HG03520 (cell line): ENCODE data around the gene HOXA13.

Source experiments
- ATAC-seq: cut with Tn5 transposase; IDR thresholded peaks from one replicate; pipeline ENCODE4 v1.9.1; 2021; ENCODE audit warnings: mild to moderate bottlenecking, moderate library complexity; ENCODE audit not compliant: unreplicated experiment

Gene HOXA13

DNA sequence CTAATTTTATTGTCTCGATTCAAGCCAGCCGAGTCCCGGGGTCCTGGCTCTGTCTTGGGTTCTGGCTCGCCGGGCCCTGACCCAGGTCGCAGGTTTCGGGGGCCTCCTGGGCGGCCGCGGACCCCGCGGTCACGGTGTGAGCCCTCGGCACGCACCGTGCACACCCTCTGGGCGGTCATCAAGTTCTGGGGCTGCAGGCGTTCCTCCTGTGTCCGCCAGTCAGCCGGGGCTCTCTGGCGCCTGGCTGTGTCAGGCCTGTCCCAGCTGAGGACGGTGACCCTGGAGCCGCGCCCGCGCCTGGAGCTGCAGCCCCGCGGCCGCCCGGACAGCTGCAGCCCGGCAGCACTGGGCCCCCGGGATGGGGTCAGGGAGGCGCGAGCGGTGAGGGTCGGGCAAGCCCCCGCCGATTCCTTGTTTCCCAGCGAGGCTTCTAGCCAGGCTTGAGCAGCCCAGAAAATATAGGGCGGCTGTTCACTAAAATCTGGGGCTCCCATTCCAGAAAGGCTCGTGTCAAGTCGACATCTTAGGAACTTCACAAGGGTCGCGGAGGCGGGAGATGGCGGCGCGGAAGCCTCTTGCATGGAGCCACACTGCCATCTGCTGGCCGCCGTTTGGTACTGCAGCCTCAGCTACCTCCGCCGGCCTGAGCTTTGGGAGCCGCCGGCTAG is 39.2 kb downstream of the HOXA13 start:
- no peak for ATAC-seq

DNA sequence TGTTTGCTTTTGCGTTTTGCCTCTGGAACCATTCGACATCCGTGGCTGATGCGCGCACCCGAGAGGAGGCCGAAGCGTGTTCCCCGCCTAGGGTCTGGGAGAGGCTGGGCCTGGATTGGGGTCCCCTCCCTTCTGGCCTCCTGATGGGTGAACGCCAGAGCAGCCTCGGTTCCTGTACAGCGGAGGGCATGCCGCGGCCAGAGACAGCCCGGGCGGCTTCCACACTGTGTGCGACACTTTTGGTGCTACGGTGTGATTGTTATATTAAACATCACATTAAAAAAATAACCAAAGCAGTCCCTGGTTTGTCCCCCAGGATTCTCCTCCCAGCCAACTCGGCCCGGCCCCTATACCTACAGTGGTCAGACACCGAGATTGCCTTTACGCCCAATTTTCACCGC is 39.7 kb downstream of the HOXA13 start:
- no peak for ATAC-seq

DNA sequence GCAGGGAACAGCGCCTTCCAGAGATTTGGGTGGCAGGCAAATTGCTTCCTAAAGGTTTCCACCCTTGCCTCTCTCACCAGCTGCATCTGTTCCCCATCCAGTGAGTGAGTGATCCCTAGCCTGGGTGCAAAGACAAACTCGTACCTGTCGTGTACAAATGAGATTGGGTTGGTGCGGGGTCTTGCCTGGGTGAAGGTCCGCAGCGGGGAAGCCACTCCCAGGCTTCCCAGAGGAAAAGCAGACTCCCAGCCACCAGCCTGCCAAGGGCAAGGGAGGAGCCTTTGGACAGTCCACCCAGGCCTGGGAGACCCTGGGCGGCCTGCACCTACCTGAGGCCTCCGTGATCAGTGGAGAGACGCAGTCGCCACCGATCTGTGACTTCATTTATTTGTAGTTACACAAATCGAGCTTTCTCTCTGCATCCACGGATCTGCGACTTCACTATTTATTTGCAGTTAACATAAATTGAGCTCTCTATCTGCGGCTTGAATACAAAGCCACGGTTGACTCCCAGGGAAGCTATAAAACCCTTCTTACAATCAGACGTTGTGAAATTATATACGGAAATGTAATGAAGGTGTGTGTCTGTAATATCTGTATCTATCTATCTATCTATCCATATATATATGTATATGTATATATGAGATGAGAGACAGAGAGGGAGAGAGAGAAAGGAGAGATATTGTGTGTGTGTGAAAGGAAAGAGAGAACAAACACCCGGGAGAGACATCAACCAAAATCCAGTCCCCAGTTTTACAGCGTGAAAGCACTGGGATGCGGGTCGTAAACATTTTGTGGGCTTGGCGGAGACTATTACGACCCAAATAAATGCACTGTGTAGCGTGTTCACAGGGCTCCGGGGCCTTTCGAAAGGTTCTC is 40.4 kb downstream of the HOXA13 start:
- ATAC-seq: no peak

DNA sequence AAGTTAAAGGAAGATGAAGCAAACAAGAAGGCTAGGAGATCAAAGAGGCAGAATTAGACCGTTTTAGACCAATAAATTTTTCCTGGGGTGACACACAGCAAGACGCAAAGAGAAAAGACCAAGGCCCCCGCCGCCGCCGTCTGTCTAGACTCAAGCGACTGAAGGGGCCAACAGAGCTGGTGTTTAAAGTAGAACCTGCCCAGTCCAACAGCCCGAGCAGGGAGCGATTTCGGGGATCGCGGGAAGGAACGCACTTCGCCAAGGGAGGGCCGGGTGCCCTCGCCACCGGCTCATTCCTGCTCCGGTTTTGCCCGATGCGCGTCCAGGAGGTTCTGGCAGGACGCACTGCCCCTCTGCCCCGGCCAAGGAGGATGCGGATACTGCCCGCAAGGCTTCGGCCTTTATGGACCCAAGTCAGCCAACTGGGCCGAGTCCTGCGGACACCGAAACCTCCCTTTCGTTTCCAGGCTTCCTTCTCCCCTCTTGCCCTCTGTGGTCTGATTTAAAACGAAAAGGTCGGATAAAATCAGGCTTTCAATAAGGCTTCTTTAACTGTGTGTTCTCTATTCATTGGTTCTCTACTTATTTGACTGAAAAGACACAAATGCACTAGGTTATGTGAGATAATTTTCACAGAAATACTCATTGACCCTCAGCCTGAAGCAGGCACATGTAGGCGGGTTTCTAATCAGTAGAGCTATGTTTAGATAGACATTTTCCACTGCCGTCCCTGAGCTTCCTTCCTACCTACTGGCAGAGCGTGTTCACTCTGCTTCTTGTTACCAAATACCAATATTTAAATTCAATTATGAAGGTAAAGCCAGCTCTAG is 41.2 kb downstream of the HOXA13 start:
- no peak for ATAC-seq

DNA sequence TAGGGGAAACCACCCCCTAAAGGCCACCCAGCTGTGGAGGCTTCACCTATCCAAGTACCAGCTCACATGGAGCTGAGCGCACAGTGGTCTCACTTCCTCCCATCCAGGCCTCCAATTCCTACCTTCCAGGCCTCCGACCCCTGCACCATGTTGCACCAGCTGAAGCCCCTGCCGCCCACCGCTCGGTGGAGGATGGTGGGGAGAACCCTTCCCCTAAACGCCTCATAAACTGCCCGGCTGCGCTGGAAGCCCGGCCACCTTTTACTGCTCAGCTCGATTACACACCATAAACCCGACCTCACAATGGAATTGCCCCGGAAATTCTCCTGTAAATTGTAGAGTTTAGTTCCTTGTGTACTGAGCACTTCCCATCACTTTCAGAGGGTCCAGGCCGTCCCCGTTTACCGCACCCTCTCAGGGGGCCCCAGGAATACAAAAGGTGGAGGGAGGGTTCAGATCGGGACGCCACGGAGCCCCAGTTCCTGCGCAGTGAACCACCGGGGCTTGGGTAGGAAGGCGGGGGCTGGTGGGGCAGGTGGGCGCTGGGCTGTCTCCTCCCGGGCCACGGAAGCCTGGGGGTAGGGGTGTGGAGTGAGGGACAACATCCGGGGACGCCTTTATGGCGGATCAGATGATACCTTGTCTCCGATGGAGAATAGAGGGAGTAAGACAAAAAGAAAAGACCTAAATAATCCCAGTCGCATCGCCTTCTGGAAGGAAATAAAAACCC is 42.0 kb downstream of the HOXA13 start:
- no peak for ATAC-seq

DNA sequence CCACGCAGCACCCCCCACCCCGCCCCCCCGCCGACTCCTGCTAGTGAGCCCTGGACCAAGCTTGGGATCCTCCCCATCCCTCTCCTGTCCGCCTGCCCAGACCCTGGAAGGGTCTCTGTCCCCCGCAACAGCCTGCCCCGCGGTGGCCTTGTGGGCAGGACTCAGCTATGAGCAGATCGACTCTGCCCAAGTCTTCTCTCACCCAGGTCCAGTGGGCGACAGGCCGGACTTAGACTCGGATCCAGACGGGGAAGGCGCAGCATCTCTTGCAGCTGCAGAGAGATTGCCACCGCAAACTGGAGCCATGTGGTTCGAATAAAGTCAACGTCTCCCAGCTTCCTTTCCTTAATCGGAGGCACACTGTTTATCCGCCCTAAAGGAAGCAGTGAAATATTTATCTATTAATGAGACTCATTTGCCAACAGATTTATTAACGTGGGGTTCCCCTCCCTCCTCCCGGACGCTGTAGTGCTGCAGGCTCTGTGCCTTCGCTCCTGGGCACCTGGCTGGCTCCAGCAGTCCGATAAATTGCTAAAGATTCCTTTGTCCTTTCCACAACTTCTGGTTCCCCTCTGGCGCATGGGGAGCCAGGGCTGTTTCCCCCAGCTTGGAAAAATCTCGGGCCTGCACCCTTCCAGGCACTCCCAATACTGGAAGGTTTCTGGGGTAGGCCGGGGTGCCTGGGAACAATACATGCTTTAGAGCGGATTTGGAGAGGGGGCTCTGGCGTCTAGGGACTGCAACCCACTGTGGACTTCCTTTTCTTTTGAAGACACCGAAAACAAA is 42.8 kb downstream of the HOXA13 start:
- ATAC-seq: no peak

DNA sequence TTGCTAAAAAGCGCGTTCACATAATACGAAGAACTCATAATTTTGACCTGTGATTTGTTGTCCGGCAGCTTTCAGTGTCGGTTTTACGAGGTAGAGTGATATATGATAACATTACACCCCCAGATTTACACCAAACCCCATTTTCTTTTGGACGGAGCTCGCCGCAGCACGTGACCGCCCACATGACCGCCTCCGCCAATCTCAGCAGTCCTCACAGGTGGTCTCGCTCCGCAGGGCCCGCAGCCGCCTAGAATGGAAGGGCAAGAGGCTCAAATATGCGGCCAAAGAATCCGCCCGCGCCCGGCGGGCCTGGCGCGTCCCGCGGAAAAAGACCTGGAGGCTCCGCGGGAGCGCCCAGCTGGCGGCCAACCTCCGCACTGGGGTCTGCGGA is 43.4 kb downstream of the HOXA13 start, which contains the start of gene HOXA7:
Gene HOXA7, minus strand, starts transcription at position 168 of the 391 bp plus-strand sequence. Its CDS starts 130 bp downstream, at position 38.
- ATAC-seq: no peak

DNA sequence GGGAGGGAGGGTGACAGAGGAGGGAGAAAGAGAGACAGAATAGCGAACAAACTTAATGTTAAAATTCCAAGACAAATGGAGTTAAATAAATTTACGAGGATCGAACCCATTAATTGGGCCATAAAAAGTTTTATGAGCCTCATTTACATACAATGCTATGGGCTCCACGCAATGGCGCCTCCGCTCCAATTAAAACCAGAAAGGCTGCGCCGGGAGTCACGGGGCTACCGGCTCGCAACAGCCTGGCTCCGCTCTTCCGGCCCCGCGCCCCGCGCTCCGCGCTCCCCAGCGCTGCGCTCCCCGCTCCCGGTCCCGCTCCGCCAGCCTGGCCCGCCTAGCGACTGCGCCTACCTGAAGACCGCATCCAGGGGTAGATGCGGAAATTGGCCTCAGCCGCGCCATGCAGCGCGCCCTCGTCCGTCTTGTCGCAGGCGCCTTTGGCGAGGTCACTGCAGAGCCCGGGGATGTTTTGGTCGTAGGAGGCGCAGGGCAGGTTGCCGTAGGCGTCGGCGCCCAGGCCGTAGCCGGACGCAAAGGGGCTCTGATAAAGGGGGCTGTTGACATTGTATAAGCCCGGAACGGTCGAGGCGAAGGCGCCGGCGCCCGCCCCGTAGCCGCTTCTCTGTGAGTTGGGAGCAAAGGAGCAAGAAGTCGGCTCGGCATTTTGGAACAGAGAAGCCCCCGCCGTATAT is 43.9 kb downstream of the HOXA13 start:
- ATAC-seq: no peak

DNA sequence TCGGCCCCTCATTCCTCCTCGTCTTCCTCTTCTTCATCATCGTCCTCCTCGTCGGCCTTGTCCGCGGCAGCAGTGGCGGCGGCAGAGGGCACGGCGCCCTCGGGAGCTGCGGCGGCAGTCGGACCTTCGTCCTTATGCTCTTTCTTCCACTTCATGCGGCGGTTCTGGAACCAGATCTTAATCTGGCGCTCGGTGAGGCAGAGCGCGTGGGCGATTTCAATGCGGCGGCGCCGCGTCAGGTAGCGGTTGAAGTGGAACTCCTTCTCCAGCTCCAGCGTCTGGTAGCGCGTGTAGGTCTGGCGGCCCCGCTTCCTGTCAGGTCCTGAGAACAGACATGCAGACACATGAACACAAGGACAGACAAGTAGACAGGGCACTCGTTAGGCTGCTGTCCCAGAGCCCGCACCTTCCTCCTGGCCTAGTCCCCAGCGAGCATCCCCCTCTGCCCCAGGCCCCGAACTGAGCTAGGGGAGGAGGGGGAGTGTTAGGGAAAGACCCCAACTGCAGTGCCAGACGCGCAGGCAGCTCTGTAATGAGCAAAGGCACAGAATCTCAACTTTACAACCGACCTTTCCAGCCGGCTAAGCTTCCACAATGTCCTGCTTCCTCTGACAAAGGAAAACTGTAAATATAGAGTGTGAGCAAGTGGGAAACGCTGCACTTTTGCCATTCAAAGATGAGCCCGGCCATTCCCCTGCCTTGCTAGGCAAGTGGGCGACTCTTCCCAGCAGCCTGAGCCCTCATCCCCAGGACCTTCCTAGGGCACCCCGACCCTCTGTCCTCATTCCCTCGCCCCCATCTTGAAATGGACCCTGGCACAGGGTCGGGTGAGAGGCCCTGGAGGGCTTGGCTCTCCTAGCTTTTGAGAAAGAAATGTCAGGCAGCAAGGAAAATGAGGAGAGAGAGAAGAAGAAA is 44.7 kb downstream of the HOXA13 start:
- no peak for ATAC-seq

DNA sequence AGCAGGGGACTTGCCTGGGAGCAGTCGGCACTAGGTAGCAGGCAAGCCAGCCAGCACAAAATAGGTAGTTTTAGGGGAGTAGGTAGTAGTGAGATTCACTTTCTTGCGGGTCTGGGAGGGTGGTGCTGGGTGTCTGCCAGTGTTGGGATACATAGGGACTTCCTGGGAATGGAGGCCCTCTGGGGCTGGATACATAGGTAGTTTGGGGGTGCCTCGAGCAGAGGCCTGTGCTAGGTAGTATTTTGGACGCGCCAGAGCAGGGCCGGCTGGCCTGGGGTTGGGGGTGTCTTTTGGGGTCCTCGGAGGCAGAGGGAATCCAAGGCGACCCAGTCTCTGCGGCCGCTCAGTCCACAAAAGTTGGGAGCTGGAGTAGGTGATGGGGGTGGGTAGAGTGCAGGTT is 45.5 kb downstream of the HOXA13 start:
- no peak for ATAC-seq

DNA sequence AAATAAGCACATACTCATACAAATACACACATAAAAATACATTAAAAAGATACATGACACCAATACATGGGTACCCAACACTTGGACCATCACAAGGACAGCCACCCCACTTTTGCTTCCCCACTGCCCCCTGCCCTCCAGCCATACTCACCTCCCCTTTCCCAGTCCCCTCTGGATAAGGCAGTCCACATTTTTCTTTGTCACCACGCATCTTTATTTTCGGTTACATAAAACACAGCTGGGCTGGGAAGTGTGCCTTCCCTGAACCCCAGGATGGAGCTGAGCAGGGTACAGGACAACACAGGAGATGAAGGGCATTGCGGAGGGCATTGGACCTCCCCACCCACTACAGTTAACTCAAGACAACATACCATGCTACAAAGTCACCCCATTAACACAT is 46.4 kb downstream of the HOXA13 start:
- ATAC-seq: no peak

DNA sequence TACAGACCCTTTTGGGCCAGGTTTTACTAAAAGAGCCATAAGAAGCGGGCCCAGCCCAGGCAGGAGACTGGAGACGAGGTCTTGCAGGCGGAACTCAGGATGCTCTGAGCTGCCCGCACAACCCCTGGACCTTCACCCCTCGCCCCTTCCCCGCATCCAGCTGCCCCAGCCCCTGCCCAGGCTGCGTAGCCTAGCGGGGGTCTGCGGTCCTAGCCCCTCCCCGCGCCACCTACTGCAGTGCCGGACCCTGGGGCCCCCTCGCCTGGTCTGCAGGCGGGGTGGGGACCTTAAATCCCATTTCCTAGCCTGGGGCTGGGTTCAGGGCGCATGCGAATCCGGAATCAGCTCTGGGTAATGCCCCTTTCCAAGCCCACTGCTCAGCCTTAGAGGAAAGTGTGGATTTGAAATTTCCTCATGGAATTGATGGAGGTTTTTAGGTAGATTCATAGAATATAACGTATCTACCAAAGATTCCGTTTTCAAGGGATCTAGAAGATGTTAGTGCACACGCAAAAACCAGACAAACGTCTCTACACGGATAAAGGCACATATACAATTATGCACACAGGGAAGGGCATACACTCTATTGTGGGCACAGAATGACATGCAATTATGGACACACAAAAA is 47.0 kb downstream of the HOXA13 start:
- ATAC-seq: no peak

DNA sequence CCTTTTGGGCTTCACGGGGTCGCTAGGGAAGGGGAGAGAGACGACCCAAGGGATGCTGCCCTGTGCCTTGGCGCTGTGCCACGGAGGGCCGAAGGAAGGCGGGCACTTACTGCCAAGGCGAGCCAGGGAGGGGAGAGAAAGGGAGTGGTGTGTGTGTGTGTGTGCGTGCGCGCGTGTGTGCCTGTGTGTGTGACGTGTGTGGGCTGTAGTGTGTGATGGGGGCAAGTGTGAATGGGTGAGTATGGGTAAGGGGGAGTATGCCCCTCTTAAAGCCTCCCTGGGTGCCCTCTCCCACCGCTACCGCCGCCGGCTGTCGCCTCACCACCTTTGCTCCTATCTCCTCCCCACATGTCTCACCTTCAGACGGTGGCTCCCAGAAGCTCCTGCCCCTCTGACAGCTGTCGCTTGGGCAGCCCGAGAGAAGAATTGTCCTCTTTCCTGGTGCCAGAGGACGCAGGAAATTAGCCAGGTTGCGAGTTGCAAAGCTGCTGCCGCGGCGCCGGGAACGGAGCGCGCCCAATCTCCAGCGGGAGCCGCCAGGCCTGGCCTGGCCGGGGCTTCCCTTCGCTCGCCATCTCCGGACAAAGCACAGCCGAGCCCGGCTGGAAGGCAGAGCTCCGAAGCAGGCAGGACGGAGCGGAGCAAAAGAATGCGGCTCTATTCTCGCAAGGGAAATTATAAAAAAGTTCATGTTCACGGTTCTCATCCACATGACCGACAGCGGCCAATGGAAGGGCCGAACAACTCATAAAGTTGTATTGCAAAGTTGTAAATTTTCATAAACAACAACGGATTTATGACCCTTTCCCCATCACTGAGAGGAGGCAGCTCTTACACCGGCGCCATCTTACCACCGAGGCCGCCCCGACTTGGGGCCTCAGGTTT is 47.7 kb downstream of the HOXA13 start, which contains the start of gene HOXA3:
Gene HOXA3, minus strand, starts transcription at position 653 of the 885 bp plus-strand sequence. CDS start 41,943 bp downstream, outside the sequence.
- no peak for ATAC-seq

DNA sequence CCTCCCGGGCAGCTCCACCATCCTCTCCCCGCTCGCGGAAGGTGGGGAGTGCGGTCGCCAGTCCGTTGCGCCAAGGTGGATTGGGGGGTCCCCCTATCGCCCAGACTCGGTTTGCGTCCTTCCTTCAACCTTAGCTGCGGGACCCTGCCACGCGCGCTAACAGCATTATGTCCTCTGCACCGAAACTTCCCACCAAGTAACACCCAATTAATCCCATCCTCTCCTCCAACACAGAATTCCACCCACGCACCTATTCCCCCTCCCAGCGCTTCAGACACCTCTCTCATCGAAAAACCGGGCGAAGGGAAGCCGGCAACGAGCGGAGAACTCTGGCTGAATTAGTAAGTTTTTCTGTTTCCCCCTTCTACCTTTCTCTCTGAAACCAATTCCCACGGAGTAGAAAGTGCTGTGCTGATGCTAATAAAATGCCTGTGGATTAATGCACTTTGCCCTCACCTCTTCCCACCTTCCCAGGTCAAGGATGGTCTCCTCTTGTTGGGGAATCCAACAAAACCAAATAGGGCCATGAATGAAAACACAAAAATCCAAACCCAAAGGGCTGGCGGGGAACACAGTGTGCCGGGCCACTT is 48.5 kb downstream of the HOXA13 start:
- ATAC-seq: no peak

DNA sequence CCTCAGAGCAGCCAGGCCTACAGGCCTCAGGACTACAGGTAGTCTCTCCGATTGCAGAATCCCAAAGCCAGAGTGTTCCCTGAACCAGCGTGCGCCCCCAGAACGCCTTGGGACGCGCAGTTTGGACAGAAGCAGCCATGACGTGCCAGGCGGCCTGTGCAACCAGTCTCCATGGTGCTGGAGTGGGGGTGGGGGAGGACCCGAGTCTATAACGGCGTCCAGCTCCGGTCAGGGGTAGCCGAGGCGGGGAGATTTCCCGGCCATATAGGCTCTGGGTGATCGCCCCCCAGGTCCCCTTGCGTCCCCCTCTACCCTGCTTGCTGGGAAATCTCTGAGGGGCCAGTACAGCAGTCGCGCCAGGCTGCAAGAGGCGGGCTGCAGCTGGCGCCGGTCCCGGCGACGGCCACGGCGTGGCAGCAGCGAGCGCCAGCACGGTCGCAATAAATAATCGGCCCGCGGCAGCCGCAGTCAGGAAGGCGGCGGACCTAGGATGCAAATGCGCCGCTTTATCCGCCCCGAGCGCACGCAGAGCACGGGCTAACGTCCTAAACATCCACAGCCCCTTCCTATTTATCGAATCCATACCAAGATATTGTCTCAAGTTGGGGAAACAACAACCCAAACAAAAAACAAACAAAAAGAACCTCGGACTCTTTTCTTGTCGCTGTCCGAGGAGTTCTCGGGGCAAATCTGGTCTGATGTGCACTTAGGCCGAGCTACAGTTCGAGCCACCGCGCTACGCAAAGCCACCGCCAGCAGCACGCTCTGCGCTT is 49.1 kb downstream of the HOXA13 start:
- ATAC-seq: peak; percentile 72
